ENCODE results near the gene NUMA1. TPM values are rescaled to one million over a fixed set of nuclear protein-coding genes. Genes with fewer than 3 reads are reported as not detected.

The NUMA1 gene
- total and polyA plus RNA-seq, 4 donors: 79.9 to 277 (median 164) TPM

GRCh38 chr11:72123117-72123653, 42.8 kb upstream of the NUMA1 start:
- 68 to 89% methylated on average over 3 of the region's 3 CpGs for WGBS, 2 donors

DNA sequence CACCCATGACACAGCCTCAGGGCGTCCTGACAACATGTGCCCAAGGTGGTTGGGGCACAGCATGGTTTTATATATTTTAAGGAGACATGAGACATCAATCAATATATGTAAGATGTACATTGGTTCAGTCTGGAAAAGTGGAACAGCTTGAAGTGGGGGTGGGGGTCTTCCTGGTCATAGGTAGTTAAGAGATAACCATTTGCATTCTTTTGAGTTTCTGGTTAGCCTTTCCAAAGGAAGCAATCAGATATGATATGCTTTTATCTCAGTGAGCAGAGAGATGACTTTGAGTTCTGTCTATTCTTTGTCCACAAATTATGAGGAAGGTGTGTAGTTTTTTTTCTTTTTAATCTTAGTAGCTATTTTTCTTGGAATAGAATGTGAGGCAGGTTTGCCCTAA, 42.3 kb upstream of the NUMA1 start:
- H3K27me3 ChIP-seq (ENCODE audit: control insufficient read depth in 3 of 3, insufficient read depth in 3 of 3, low read length in 2 of 3): peaks cover 0 to 2% (median 0%) of the 10 kb centered on the region in 3 donors
- DNase-seq: no peak
- H3K4me3 ChIP-seq: no peak overlapping the region
- TF ChIP-seq, protein P1, sequence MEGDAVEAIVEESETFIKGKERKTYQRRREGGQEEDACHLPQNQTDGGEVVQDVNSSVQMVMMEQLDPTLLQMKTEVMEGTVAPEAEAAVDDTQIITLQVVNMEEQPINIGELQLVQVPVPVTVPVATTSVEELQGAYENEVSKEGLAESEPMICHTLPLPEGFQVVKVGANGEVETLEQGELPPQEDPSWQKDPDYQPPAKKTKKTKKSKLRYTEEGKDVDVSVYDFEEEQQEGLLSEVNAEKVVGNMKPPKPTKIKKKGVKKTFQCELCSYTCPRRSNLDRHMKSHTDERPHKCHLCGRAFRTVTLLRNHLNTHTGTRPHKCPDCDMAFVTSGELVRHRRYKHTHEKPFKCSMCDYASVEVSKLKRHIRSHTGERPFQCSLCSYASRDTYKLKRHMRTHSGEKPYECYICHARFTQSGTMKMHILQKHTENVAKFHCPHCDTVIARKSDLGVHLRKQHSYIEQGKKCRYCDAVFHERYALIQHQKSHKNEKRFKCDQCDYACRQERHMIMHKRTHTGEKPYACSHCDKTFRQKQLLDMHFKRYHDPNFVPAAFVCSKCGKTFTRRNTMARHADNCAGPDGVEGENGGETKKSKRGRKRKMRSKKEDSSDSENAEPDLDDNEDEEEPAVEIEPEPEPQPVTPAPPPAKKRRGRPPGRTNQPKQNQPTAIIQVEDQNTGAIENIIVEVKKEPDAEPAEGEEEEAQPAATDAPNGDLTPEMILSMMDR (IDR thresholded peaks at IDR 0.05; ENCODE audit: control extremely low read depth, extremely low read depth): no peak
- no peak for ATAC-seq (ENCODE audit: insufficient read depth, low FRiP score)
- H3K9ac ChIP-seq (ENCODE audit: insufficient read depth in 1 of 2, low read length in 2 of 2): no peak overlapping the region
- H3K36me3 ChIP-seq (ENCODE audit: control insufficient read depth in 4 of 4, insufficient read depth in 4 of 4, low read length in 4 of 4): no peaks in the 10 kb centered on the region
- 89 to 93% methylated on average over 1 of the region's 1 CpG for WGBS, 2 donors
- H3K4me1 ChIP-seq (ENCODE audit: control insufficient read depth in 5 of 5, insufficient read depth in 5 of 5, low read length in 5 of 5): peaks cover 0 to 5% (median 0%) of the 10 kb centered on the region in 5 donors
- no peaks in the 10 kb centered on the region for H3K9me3 ChIP-seq (ENCODE audit: control insufficient read depth in 4 of 4, insufficient read depth in 3 of 4, low read length in 3 of 4)
- no peak overlapping the region for H3K27ac ChIP-seq (ENCODE audit: low read depth in 1 of 2, low read length in 1 of 2)

More at GRCh38 chr11:72123117-72123653, 42.8 kb upstream of the NUMA1 start:
- Histone ChIP-seq H3K27me3 (ENCODE audit: control insufficient read depth in 3 of 3, insufficient read depth in 3 of 3, low read length in 2 of 3) (peaks cover 0 to 2% (median 0%) of the 10 kb centered on the region in 3 donors), H3K27ac (ENCODE audit: low read depth in 1 of 2, low read length in 1 of 2) (no peak overlapping the region), H3K9ac (ENCODE audit: insufficient read depth in 1 of 2, low read length in 2 of 2) (no peak overlapping the region), H3K4me3 (no peak overlapping the region), H3K36me3 (ENCODE audit: control insufficient read depth in 4 of 4, insufficient read depth in 4 of 4, low read length in 4 of 4) (no peaks in the 10 kb centered on the region), H3K9me3 (ENCODE audit: control insufficient read depth in 4 of 4, insufficient read depth in 3 of 4, low read length in 3 of 4) (no peaks in the 10 kb centered on the region), H3K4me1 (ENCODE audit: control insufficient read depth in 5 of 5, insufficient read depth in 5 of 5, low read length in 5 of 5) (peaks cover 0 to 4% (median 0%) of the 10 kb centered on the region in 5 donors)
- DNase-seq (no peak), ATAC-seq (ENCODE audit: insufficient read depth, low FRiP score) (no peak)
- TF ChIP-seq, protein P1 (IDR thresholded peaks at IDR 0.05; ENCODE audit: control extremely low read depth, extremely low read depth): no peak

- Histone ChIP-seq H3K36me3 (ENCODE audit: control insufficient read depth in 4 of 4, insufficient read depth in 4 of 4, low read length in 4 of 4) (no peaks in the 10 kb centered on the region), H3K4me3 (no peak overlapping the region), H3K27ac (ENCODE audit: low read depth in 1 of 2, low read length in 1 of 2) (no peak overlapping the region), H3K9ac (ENCODE audit: insufficient read depth in 1 of 2, low read length in 2 of 2) (no peak overlapping the region), H3K27me3 (ENCODE audit: control insufficient read depth in 3 of 3, insufficient read depth in 3 of 3, low read length in 2 of 3) (peaks cover 0 to 5% (median 0%) of the 10 kb centered on the region in 3 donors), H3K4me1 (ENCODE audit: control insufficient read depth in 5 of 5, insufficient read depth in 5 of 5, low read length in 5 of 5) (peaks cover 0 to 5% (median 0%) of the 10 kb centered on the region in 5 donors), H3K9me3 (ENCODE audit: control insufficient read depth in 4 of 4, insufficient read depth in 3 of 4, low read length in 3 of 4) (no peaks in the 10 kb centered on the region)
- TF ChIP-seq, protein P1 (IDR thresholded peaks at IDR 0.05; ENCODE audit: control extremely low read depth, extremely low read depth): no peak
- 76 to 83% methylated on average over 2 of the region's 2 CpGs for WGBS, 2 donors
- DNase-seq (no peak), ATAC-seq (ENCODE audit: insufficient read depth, low FRiP score) (no peak)
Observed at GRCh38 chr11:72120930-72121329, 40.6 kb upstream of the NUMA1 start.

DNA sequence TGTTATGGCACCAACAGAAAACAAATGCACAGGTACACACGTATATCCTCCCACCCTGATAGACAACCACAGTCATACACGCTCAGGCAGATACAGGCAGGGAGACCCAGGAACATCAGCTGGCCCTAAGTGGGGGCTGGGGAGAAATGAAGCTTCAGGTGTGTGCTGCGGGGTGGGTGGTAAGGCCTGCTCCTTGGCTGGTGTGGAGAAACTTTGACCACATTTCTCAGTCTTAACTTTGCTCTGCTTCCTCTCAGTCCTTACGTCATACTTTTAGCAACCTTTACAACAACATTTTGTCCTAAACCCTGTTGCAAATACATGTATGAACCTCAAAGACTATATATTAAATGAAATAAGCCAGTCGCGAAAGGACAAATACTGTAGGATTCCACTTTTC, 38.9 kb upstream of the NUMA1 start:
- peaks cover 0 to 13% (median 0%) of the 10 kb centered on the region in 3 donors for H3K27me3 ChIP-seq (ENCODE audit: control insufficient read depth in 3 of 3, insufficient read depth in 3 of 3, low read length in 2 of 3)
- DNase-seq (no peak), ATAC-seq (ENCODE audit: insufficient read depth, low FRiP score) (no peak)
- no peak overlapping the region for H3K9ac ChIP-seq (ENCODE audit: insufficient read depth in 1 of 2, low read length in 2 of 2)
- no peak overlapping the region for H3K4me3 ChIP-seq
- 38 to 67% methylated on average over 6 of the region's 6 CpGs for WGBS, 2 donors
- TF ChIP-seq, protein P1 (IDR thresholded peaks at IDR 0.05; ENCODE audit: control extremely low read depth, extremely low read depth): no peak
- no peak overlapping the region for H3K27ac ChIP-seq (ENCODE audit: low read depth in 1 of 2, low read length in 1 of 2)
- peaks cover 0 to 5% (median 0%) of the 10 kb centered on the region in 5 donors for H3K4me1 ChIP-seq (ENCODE audit: control insufficient read depth in 5 of 5, insufficient read depth in 5 of 5, low read length in 5 of 5)
- no peaks in the 10 kb centered on the region for H3K9me3 ChIP-seq (ENCODE audit: control insufficient read depth in 4 of 4, insufficient read depth in 3 of 4, low read length in 3 of 4)
- no peaks in the 10 kb centered on the region for H3K36me3 ChIP-seq (ENCODE audit: control insufficient read depth in 4 of 4, insufficient read depth in 4 of 4, low read length in 4 of 4)
